Fibroblast of skin of scalp (primary cell): Measurements from ENCODE around the gene DUSP7.

Source experiments
- DNase-seq: peaks from one replicate; pipeline ENCODE4 v3.0.0-alpha.2; 2013

DUSP7 gene

DNA sequence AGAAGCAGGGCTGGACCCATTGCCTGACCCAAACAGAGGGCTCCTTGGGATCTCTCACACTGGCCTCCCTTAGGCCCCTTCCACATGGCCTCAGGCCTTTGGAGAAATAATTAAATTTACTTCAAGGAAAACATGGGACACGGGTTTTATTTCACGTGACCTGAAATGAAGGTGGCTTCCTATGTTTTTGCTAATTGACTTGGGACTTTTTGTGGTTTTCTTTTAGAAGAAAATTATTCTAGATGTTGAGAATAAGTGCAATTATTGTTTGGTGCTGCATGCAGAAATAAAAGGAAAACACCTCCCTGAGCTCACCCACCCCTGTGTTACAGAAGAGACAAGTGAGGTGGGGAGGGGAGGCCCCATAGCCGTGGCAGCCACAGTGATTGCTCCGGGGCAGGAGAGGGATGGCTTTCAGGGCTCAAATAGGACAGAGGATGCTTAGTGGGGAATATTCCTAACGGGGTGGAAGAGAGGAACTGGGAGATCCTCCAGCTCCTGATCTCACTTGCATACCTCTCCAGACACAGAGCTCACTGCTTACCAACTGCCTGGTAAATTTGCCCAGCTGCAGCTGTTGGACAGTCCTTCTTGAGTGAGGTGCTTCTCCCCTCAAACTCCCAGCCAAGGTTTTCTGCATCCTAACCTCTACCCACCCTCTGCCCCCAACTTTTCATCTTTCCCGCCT, 31.5 kb downstream of the DUSP7 start:
- DNase-seq, result no peak

DNA sequence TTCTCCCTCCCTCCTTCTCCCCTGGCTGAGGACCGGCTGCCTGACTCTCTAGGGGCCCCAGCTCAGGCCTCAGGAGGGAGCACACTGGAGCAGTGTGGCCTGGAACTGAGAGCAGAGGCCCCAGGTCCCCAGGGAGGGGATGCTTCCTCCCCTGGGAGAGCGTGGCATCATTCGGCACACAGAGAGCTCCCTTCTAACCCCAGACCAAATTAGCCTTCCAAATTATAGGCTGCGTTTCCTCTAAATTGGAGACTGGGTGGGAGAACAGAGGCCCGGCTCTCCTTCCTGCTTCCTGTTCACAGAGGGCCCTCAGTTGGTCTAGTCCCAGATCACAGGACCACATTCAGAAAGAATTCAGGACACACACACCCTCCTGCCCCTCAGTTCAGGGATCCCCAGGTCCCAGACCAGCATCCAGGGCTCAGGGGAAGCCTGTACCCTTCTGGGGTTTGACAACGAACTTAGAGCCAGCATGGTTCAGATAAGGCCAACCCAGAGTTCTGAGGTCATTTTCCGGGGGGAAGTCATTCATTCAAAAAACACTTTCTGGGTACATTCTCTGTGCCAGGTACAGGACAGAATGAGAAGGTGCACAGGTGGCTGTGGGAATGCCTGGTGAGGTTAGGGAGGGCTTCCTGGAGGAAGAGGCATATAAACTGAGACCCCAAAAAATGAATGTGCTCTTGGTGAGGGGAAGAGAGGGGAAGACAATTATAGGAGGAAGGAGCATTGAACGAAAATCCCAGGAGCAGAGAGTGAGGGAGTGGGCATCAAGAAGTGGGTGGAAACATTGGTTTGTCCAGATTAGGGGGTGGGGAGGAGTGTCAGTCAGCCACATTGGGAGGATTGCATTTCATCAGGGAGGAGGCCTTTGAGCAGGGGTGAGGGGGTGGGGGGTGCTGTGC, 32.3 kb downstream of the DUSP7 start:
- no peak for DNase-seq

- no peak for DNase-seq
Measured at GRCh38 chr3:52023101-52023770, 33.1 kb downstream of the DUSP7 start.

GRCh38 chr3:52022323-52023100, 33.9 kb downstream of the DUSP7 start:
- DNase-seq, result peak; percentile 38

GRCh38 chr3:52021489-52022268, 34.7 kb downstream of the DUSP7 start:
- DNase-seq, result peak; percentile 35

DNA sequence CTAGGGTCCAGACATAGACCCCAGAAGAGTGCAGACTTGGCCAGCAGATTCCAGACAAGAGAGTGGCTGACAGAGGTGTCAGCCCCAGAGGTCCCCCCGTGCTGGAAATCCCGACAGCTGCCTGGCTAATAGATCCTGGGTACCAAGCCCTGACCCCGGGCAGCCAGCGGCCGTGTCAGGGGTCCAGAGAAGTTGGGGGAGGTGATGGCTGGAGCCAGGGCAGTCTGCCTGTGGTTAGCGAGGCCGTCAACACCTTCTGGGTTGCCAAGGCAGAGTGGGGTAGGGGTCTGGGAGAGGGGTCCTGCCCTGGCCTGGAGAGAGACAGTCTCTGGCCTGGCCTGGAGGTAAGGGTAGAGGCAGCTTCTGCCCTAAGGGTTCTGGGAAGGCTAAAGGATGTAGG, 35.6 kb downstream of the DUSP7 start:
- no peak for DNase-seq

DNA sequence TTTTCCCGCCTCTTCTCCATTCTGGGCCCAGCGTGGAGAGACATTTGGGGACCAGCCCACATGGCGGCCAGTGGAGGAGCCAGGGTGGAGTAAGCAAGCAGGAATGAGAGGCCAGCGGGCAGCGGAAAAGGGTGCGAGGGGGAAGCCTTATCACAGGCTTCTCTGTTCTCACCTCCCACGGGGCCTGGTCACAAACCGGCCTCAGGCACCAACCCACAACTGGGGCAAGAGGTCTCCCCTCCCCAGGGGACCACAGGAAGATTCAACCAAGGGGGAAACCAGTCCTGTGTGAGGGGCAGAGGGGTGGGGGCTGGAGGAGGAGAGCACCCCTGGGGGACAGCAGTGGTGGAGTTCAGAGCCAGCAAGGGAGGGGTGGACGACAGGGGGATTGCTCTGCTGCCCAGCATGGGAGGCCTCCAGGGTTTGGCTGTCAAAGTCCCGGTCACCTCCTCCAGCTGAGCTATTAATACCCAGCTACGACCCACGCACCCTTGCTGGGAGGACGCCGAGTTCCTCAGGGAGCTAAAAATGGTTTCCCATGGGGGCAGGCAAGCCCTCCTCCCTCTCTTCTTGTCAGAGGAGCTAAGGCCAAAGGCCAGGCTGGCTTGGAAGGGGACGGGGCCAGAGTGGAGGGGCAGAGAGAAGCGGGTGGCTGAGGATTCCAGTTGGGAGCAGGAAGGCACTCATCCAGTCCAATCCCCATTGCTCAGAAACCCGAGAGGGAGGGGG, 36.9 kb downstream of the DUSP7 start:
- DNase-seq, result no peak

GRCh38 chr3:52018319-52019000, 37.9 kb downstream of the DUSP7 start:
- DNase-seq, result no peak

GRCh38 chr3:52017586-52017985, 38.8 kb downstream of the DUSP7 start:
- no peak for DNase-seq

GRCh38 chr3:52015438-52016228, 40.7 kb downstream of the DUSP7 start:
- no peak for DNase-seq

GRCh38 chr3:52014613-52015012, 41.8 kb downstream of the DUSP7 start:
- peak; percentile 47 for DNase-seq

DNA sequence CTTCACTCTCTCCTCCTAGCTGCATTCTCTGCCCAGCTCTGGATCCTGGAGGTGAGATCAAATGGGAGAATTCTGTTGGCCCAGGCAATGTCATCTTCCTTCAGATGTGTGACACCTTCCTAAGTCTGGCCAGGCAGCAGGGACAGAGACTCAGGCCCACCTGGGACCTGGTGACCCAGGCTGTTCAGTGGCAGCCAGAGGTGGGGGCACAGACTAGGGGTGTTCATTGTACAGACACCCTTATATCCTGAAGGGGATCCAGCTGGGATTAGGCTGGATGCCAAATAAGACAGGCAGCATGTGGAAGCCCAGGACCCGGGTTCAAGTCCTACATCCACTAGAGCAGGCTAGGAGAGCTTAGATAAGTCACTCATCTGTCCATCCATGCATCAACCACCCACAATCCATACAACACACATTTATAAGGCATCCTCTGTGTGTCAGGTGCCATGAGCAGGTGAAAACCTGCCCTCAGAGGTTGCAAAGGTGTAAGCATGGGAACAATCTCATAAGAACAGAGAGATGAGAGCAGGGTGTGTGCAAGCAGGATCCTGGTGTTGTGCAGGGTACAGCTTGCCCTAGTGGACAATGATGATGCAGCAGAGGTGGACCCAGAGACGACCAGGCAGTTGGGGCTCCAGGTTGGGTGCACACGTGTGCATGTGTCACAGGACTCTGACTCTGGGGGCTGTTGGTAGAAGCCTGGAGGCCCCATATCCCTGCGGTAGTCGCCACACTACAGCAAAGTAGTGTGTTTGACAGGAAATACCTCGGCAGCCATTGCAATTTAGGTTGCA, 42.4 kb downstream of the DUSP7 start:
- no peak for DNase-seq

DNA sequence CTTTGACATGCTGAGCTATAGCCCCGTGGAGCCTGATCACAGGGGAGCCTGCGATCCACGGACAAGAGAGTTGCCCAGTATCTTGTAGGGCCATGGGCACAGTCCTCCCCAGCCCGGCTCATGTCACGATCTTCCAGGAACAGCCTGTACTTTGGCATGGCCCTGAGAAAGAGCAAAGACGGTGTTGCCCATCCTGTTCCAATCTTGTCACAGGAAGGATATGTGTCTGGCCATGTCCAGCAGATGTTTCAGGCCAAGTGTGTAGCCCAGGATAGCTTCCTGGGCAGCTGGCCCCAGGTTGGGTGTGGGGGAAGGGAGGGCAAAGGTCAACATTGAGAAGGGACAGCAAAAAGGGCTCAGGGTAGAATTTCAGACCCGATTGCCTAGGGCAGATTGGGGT, 43.7 kb downstream of the DUSP7 start:
- DNase-seq, result no peak

DNA sequence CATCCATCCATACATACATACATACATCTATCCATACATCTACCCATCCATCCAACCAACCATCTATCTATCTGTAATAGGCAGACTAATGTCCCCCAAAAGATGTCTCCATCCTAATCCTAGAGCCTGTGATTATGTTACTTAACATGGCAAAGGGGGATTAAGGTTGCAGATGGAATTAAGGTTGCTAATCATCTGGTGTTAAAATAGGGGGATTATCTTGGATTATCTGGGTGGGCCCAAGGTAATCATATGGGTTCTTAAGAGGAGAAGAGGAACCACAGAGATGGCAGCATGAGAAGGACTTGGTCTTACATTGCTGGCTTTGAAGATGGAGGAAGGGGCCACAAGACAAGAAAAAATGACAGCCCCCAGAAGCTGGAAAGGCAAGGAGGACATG, 45.9 kb downstream of the DUSP7 start:
- no peak for DNase-seq

- no peak for DNase-seq
Measured at GRCh38 chr3:52007291-52007690, 49.1 kb downstream of the DUSP7 start.

DNA sequence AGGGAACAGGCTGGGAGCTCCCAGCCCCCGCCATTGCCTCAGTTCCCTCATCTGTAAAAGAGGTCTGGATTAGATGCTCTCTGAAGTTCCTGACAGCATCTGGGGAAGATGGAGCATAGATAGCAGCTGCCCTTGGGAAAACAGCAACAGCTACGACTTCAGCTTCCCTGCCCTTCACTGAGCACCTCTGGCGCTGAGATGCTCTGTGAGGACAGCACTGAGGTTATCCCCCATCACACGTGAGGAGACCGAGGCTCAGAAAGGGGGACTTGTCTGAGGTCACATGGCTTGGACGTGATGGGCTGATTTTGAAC, 49.6 kb downstream of the DUSP7 start:
- DNase-seq, result no peak

- no peak for DNase-seq
Measured at GRCh38 chr3:52006017-52006819, 50.2 kb downstream of the DUSP7 start.

GRCh38 chr3:52005571-52005986, 50.8 kb downstream of the DUSP7 start:
- peak; percentile 49 for DNase-seq
